Hematopoietic multipotent progenitor cell treated with erythropoietin and hydrocortisone succinate and interleukin-3 and kit ligand, for 8 days (in vitro differentiated cells): ENCODE data around the gene DCST2.

ENCODE experiments used
- DNase-seq: peaks from one replicate; pipeline ENCODE4 v3.0.0-alpha.2; 2015

The DCST2 gene

DNA sequence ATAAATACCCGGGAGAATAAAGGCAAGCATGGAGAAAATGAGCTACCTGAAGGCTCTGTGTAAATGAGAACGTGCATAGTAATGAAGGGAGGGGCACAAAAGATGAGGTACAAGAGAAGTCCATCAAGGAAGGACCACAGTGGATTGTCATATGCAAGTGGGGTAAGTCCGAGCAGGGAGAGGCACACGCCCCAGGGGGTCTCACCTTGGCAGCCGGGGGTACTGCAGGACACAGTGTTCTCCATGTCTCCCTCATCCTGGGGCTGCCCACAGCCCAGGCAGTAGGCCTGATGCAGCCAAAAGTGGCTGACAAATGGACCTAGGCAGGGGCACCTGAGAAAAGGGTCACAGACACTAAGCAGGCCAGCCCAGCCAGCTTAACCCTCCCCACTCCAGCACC is 10.0 kb downstream of the DCST2 start:
- no peak for DNase-seq

GRCh38 chr1:155022927-155023236 is 10.7 kb downstream of the DCST2 start:
- peak; percentile 70 for DNase-seq

DNA sequence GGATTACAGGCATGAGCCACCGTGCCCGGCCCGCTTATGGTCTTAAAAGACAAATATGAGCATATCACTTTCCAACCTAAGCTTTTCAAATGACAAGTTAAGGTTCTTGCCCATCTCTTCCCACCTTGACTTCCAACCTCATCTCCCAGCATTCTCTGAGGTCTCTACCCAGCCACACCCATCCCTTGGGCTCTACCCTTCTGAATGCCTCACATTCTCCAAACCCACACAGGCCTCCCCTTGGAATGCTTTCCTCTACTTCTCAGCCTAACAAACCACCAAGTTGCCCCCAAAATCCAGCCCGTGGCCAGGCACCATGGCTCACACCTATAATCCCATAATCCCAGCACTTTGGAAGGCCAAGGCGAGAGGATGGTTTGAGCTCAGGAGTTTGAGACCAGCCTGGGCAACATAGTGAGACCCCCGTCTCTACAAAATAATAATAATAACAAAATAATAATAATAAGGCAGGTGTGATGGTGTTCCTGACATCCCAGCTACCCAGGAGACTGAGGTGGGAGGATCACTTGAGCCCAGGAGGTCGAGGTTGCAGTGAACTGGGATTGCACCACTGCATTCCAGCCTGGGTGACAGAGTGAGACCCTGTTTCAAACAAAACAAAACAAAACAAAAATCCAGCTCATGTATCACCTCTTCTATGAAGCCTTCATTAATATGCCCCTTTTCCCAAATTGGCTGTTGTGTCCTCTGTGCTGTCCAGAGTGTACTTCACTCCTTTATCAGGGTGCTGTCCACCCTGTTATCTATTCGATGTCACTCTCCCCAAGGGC is 11.2 kb downstream of the DCST2 start:
- no peak for DNase-seq

GRCh38 chr1:155019377-155020245 is 14.0 kb downstream of the DCST2 start:
- no peak for DNase-seq

- DNase-seq, result no peak
Measured at GRCh38 chr1:155018617-155019348, 14.8 kb downstream of the DCST2 start.

DNA sequence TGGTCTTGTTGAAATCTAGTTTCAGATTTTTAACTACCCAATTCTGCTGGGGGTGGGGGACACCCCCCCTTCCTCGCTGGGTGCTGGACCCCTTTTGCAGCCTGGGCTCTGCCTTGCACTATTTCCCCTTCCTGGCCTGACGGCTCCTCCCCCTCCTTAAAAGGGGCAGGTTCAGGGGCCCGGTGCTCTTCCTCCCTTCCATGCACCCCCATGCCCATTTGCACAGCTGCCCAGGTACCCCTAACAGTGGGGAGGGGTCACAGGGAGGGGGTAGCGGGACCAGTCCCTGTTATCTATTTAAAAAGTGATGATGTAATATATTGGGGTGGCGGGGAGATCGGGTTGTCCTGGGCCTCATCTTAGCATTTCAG is 15.7 kb downstream of the DCST2 start:
- no peak for DNase-seq

DNA sequence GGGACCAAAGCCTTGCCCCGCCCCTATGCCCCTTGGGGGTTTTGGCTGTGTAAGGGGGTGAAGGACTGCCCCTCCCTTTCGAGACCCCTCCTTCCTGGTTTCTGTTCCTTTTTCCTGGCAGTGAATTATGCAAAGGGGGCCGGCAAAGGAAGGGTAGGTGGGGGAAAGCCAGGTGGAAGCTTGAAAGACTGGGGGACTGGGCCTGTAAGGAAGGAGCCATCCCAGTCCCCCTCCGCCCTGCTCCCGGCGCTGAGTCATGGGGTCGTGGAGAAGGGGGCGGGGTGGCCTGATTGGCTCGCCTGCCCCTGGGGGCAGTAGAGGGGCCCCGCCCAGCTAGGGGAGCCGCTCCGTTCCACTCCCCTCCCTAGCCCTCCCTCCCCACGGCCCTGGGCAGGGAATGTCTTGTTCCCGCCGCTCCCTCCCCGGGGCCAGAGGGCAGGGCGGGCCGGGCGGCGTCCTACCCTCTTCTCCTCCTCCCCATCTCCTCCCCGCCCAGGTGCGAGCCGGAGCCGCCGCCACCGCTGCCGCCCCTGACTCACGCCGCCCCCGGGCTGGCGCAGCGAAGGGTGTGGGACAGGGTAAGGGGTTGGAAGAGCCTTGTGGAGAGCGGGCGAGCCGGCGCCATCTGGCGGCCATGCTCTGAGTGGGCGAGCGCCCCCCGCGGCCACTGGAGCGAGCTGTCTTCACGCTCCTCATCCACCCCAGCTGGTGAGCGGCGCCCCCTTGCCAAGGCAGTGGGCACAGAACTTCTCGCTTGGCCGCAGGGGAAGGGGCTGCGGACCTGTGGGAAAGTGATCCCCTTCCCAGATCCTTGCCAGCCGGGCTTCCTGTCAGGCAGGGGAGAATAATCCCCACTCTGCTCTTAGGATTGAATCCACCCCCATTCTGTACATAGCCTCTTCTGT is 16.3 kb downstream of the DCST2 start:
- DNase-seq, result peak; percentile 89

DNA sequence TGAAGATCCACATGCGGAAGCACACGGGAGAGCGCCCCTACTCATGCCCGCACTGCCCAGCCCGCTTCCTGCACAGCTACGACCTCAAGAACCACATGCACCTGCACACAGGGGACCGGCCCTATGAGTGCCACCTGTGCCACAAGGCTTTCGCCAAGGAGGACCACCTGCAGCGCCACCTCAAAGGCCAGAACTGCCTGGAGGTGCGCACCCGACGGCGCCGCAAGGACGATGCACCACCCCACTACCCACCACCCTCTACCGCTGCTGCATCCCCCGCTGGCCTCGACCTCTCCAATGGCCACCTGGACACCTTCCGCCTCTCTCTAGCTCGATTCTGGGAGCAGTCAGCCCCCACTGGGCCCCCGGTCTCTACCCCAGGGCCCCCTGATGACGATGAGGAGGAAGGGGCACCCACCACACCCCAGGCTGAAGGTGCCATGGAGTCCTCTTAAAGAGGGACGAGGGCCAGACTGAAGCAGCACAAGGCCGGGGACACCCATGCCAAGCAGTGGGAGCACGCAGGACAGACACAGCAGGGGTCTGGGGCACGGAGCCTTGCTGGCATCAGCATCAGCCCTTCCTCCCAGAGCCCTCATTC is 17.2 kb downstream of the DCST2 start:
- DNase-seq, result no peak

DNA sequence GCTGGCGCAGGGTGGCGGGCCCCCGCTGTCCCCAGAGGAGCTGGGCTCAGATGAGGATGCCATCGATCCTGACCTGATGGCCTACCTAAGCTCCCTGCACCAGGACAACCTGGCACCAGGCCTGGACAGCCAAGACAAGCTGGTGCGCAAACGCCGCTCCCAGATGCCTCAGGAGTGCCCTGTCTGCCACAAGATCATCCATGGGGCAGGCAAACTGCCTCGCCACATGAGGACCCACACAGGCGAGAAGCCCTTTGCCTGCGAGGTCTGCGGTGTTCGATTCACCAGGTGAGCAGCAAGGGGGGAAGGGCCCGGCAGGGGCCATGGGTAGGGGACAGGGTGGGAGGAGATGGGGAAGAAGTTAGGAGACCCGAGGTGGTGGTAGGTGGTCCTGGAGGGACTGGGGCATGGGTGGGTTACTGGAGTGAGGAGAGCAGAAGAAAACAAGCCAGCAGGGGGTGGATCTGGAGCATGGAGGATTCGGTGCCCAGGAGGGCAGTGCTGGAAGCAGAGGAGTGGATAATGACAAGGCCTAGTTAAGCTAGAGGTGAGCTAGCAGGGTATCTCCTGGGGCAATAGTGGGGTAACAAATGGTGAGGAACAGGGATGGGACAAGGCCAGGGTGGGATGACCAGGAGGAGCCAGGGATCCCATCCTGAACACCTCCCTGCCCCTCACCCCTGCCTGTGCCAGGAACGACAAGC is 17.9 kb downstream of the DCST2 start:
- DNase-seq, result no peak

DNA sequence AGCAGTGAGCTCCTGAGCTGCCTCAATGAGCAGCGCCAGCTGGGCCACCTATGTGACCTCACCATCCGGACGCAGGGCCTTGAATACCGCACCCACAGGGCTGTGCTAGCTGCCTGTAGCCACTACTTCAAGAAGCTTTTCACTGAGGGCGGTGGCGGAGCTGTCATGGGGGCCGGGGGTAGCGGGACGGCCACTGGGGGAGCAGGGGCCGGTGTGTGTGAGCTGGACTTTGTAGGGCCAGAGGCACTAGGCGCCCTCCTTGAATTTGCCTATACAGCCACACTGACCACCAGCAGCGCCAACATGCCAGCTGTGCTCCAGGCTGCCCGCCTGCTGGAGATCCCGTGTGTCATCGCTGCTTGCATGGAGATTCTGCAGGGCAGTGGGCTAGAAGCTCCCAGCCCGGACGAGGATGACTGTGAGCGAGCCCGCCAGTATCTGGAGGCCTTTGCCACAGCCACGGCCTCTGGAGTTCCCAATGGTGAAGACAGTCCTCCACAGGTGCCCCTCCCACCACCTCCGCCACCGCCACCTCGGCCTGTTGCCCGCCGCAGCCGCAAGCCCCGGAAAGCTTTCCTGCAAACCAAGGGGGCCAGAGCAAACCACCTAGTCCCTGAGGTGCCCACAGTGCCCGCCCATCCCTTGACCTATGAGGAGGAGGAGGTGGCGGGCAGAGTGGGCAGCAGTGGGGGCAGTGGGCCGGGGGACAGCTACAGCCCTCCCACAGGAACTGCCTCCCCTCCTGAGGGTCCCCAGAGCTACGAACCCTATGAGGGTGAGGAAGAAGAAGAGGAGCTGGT is 18.7 kb downstream of the DCST2 start:
- no peak for DNase-seq

DNA sequence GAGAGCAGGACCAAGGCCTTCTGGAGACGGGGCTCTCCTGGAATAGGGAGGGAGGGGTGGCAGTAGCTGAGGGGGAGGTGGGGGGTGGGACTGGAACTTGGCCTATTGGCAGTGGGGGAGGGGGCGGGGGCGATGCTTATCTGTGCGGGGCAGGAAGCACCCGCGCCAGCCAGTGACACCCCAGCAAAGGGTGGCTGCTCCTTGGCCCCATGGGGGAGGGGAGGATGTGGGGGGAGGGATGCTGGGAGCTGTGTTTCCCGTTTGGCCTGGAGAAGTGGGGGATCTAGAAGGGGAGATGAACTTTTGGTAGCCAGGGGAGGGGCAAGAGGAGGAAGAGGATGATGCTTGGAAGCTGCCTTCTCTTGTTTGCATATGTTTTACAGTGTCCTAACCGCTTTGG is 19.9 kb downstream of the DCST2 start:
- peak; percentile 62 for DNase-seq

DNA sequence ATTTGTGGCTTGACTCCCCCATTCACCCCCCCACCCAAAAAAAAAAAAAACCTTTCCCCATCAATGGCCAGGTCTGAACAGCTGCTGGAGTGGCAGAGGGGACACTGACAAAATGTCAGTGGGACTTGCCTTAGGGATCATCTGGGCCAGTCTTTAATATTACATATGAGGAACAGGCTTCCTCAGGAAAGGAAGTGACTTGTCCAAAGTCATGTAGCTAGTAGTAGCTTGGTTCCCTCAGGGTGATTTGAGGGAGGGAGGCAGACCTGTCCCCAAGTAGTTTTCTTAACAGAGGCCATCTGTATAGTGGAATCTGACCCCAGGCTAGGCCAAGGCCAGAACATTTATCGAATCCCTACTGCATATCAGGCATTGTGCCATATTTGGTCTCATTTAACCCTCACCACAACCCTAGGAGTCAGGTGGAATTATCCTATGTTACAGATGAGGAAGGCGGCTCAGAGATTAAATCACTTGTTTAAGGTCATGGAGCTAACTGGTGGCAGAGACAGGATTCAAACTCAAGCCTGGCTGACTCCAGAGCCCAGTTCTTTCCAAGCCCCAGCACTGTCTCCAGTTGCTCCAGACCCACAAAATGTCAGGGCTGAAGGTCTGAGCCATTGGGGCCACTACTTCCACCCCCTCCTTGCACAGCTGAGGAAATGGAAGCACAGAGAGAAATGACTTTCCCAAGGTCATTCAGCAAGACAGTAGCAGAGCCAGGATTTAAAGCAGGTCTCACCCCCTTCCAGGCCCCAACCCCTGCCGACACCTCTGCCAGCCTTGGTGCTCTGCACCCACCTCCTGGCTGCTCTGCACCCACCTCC is 20.6 kb downstream of the DCST2 start:
- peak; percentile 57 for DNase-seq

- DNase-seq, result peak; percentile 96
Measured at GRCh38 chr1:155012026-155012546, 21.5 kb downstream of the DCST2 start.

GRCh38 chr1:155011437-155012025 is 22.1 kb downstream of the DCST2 start:
- DNase-seq, result no peak

- no peak for DNase-seq
Measured at GRCh38 chr1:155011004-155011416, 22.6 kb downstream of the DCST2 start.

- DNase-seq, result no peak
Measured at GRCh38 chr1:155010211-155010918, 23.2 kb downstream of the DCST2 start.

DNA sequence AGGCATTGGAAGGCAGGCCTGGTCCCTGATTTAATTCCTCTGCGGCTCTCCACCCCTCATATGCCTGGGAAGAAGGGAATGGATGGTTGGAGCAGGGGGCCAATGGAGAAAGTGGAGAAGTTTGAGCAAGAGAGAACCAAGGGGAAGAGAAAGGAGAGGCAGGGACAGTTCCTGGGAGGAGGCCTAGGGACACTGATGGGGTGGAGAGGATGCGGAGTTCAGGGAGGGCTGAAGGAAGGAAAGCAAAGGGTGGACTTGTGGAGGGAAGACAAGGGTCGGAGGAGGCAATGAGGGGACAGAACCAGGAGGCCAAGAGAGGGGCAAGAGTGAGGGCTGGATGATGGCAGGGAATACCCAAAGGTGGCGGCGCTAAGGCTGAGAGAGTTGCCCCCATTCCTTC is 23.8 kb downstream of the DCST2 start:
- no peak for DNase-seq

DNA sequence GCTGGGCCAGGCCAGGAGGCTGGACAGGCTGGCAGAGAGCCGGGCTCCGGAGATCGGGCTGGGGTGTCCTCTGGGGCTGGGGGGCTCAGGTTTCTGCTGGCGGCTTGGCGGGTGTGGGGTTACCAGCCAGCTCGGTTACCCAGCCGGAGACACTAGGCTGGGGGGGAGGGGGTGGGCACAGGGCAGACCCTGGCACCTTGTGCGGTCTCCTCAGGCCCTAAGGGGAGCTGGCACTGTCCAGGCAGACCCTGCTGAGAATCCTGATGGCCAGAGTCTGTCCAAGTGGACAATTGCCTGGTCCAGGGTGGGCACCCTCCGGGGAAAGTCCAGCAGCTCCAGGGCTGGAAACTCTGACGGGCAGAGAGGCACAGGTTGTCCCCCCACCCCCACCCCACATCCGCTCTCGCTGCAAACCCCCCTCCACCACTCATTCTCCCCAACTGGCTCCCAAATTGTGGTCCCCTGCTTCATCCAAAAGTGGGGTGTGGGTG is 24.3 kb downstream of the DCST2 start:
- DNase-seq, result no peak
